Natural killer cell (primary cell): ENCODE measurements around the gene MAST1. TPM values are rescaled to one million over a fixed set of nuclear protein-coding genes. Genes with fewer than 3 reads are reported as not detected.

Experiments
- ATAC-seq, 3 donors: fragments of 150-1000 bp in 2 of 3; fragments of 200-7000 bp in 1 of 3; cut with Tn5 transposase; 1 replicate in 1 of 3; 2 replicates in 2 of 3; pipeline ENCODE4 v1.10.0; 2021; ENCODE audit warnings: mild to moderate bottlenecking in 2 of 3, moderate library complexity in 2 of 3
- DNase-seq, 2 donors: peaks; one replicate each; pipeline versions ENCODE4 v3.0.0 to v3.0.0-alpha.2; 2013 to 2021; ENCODE audit warnings: mixed read lengths in 1 of 2
- H3K27ac ChIP-seq: one replicate; pipeline ENCODE4 v1.5.1; 2013; ENCODE audit warnings: mild to moderate bottlenecking, low read length
- H3K27me3 ChIP-seq: one replicate; pipeline ENCODE4 v1.6.1; 2013; ENCODE audit warnings: low read length; ENCODE audit not compliant: control insufficient read depth, insufficient read depth
- H3K36me3 ChIP-seq: one replicate; pipeline ENCODE4 v1.6.1; 2013; ENCODE audit warnings: low read length; ENCODE audit not compliant: control insufficient read depth, insufficient read depth
- H3K4me1 ChIP-seq: one replicate; pipeline ENCODE4 v1.6.1; 2013; ENCODE audit warnings: low read length; ENCODE audit not compliant: control insufficient read depth, insufficient read depth
- H3K4me3 ChIP-seq: one replicate; pipeline ENCODE4 v1.5.1; 2013; ENCODE audit warnings: low read length
- H3K9me3 ChIP-seq: one replicate; pipeline ENCODE4 v1.6.1; 2013; ENCODE audit warnings: low read length; ENCODE audit not compliant: control insufficient read depth, insufficient read depth
- H3K27ac Mint-ChIP-seq, 2 donors: one replicate each; pipeline ENCODE4 v1.8.0; 2022; ENCODE audit warnings: mild to moderate bottlenecking in 2 of 2, mixed read lengths in 2 of 2, moderate library complexity in 1 of 2
- H3K27me3 Mint-ChIP-seq, 2 donors: one replicate each; pipeline ENCODE4 v1.8.0; 2022; ENCODE audit warnings: low read depth in 2 of 2, mixed read lengths in 2 of 2
- H3K36me3 Mint-ChIP-seq: one replicate; pipeline ENCODE4 v1.8.0; 2022; ENCODE audit warnings: mixed read lengths
- H3K4me1 Mint-ChIP-seq, 2 donors: one replicate each; pipeline ENCODE4 v1.8.0; 2022; ENCODE audit warnings: mixed read lengths in 2 of 2
- H3K4me3 Mint-ChIP-seq: one replicate; pipeline ENCODE4 v1.8.0; 2022; ENCODE audit warnings: mild to moderate bottlenecking, moderate library complexity, mixed read lengths
- H3K9me3 Mint-ChIP-seq, 2 donors: one replicate each; pipeline ENCODE4 v1.8.0; 2022; ENCODE audit warnings: mixed read lengths in 2 of 2
- CTCF ChIP-seq: fragments of 200-600 bp; IDR thresholded peaks from one replicate; pipeline ENCODE4 v1.8.0; 2022; ENCODE audit warnings: antibody characterized with exemption
- WGBS: methylation state at CpG from one replicate; pipeline ENCODE4 v1.1.7; 2013; ENCODE audit warnings: missing lambda C conversion rate; ENCODE audit not compliant: insufficient coverage; 5-methylcytosine and 5-hydroxymethylcytosine counted together
- intact Hi-C: fragments of 100-400 bp; cut with micrococcal nuclease; formaldehyde crosslinking; loops from one replicate; pipeline ENCODE4 v1.14.2; 2022
- total RNA-seq, 4 donors: library from RNA; stranded (reverse); fragments of 120-200 nt in 1 of 4; gene quantifications; one replicate each; pipeline versions ENCODE4 v1.2.3 to v1.2.4, GENCODE V29; 2013 to 2022

The MAST1 gene
- total RNA-seq, 3 donors from 2014 or later (not counting 1 experiment from before 2014, with no cell fraction given), result 0.07 to 0.88 TPM; not detected in 1

- Mint-ChIP-seq H3K27me3 (peaks cover 7 to 12% of the 10 kb centered on the region in 2 donors), H3K4me3 (no peak overlapping the region), H3K27ac (peak overlapping the region in 1 of 2 donors; percentile 69), H3K4me1 (peaks cover 6 to 7% of the 10 kb centered on the region in 2 donors), H3K36me3 (no peaks in the 10 kb centered on the region), H3K9me3 (no peaks in the 10 kb centered on the region)
- WGBS, result 10% methylated on average over 69 of the region's 69 CpGs
- Histone ChIP-seq H3K36me3 (no peaks in the 10 kb centered on the region), H3K9me3 (no peaks in the 10 kb centered on the region), H3K4me1 (peaks cover 11% of the 10 kb centered on the region), H3K4me3 (no peak overlapping the region), H3K27ac (no peak overlapping the region), H3K27me3 (peaks cover 13% of the 10 kb centered on the region)
- intact Hi-C loops, result loop anchor here (1.0 to 2.0 kb wide), 3 partner anchors 81 to 283 kb away; no protein-coding TSS in a partner anchor
- DNase-seq, result peak; percentile 85 to 88
- TF ChIP-seq CTCF, result peak; percentile 100
- ATAC-seq, result peak; percentile 96 to 99 (median 98)
These were observed 9.1 kb downstream of the MAST1 start for GRCh38 chr19:12847159-12848139.

- intact Hi-C loops, result no loop called here
- Mint-ChIP-seq H3K4me1 (no peaks in the 10 kb centered on the region), H3K9me3 (peaks cover 0 to 3% of the 10 kb centered on the region in 2 donors), H3K27me3 (peaks cover 0 to 3% of the 10 kb centered on the region in 2 donors), H3K27ac (no peak overlapping the region), H3K36me3 (no peaks in the 10 kb centered on the region), H3K4me3 (no peak overlapping the region)
- no CpG with 5 or more reads among the region's 1 CpG for WGBS
- peaks cover 4% of the 10 kb centered on the region for H3K9me3 ChIP-seq
- H3K4me3 ChIP-seq, result no peak overlapping the region
- no peaks in the 10 kb centered on the region for H3K27me3 ChIP-seq
- H3K4me1 ChIP-seq, result no peaks in the 10 kb centered on the region
- H3K27ac ChIP-seq, result no peak overlapping the region
- no peaks in the 10 kb centered on the region for H3K36me3 ChIP-seq
- ATAC-seq (no peak), DNase-seq (no peak)
- no peak for TF ChIP-seq CTCF
These were observed 18.3 kb downstream of the MAST1 start for GRCh38 chr19:12856653-12857052.

GRCh38 chr19:12858041-12858928 lies 20.0 kb downstream of the MAST1 start:
- peaks cover 0 to 3% of the 10 kb centered on the region in 2 donors for H3K9me3 Mint-ChIP-seq
- intact Hi-C loops, result no loop called here
- 95% methylated on average over 35 of the region's 35 CpGs for whole genome bisulfite sequencing

More at GRCh38 chr19:12858041-12858928, 20.0 kb downstream of the MAST1 start:
- peaks cover 4% of the 10 kb centered on the region for H3K9me3 ChIP-seq
- no peaks in the 10 kb centered on the region for H3K36me3 Mint-ChIP-seq
- DNase-seq, result no peak
- H3K27me3 Mint-ChIP-seq, result peaks cover 0 to 3% of the 10 kb centered on the region in 2 donors
- no peaks in the 10 kb centered on the region for H3K4me1 ChIP-seq
- no peaks in the 10 kb centered on the region for H3K36me3 ChIP-seq
- H3K27me3 ChIP-seq, result no peaks in the 10 kb centered on the region
- no peak overlapping the region for H3K4me3 ChIP-seq
- no peaks in the 10 kb centered on the region for H3K4me1 Mint-ChIP-seq
- H3K27ac ChIP-seq, result no peak overlapping the region
- TF ChIP-seq CTCF, result no peak
- ATAC-seq, result no peak
- no peak overlapping the region for H3K4me3 Mint-ChIP-seq
- no peak overlapping the region for H3K27ac Mint-ChIP-seq
